B cell (primary cell): ENCODE data around the gene ACVR1.

ENCODE experiments used
- CTCF ChIP-seq: fragments of 200-600 bp; IDR thresholded peaks from one replicate; pipeline ENCODE4 v1.8.0; 2022; ENCODE audit warnings: antibody characterized with exemption, mild to moderate bottlenecking
- EZH2 ChIP-seq: IDR thresholded peaks from 2 replicates; pipeline ENCODE4 v1.6.1; 2012; ENCODE audit warnings: borderline replicate concordance, low read depth, mild to moderate bottlenecking, moderate library complexity, low read length; ENCODE audit not compliant: insufficient read depth, poor library complexity, severe bottlenecking

- TF ChIP-seq CTCF: no peak
- TF ChIP-seq EZH2: no peak
Measured at GRCh38 chr2:157789933-157790511, 86.1 kb downstream of the ACVR1 start.
